GM21528 (cell line): ENCODE data around the gene ALAS1.

Experiments used
- ATAC-seq: cut with Tn5 transposase; IDR thresholded peaks from one replicate; pipeline ENCODE4 v1.9.1; 2021; ENCODE audit warnings: mild to moderate bottlenecking, moderate library complexity; ENCODE audit not compliant: unreplicated experiment, low FRiP score

Gene ALAS1

GRCh38 chr3:52232279-52233107, 34.5 kb downstream of the ALAS1 start:
- ATAC-seq: no peak

- no peak for ATAC-seq
Observed at GRCh38 chr3:52233108-52233591, 35.2 kb downstream of the ALAS1 start.

GRCh38 chr3:52233968-52234367, 36.0 kb downstream of the ALAS1 start:
- no peak for ATAC-seq

- no peak for ATAC-seq
Observed at GRCh38 chr3:52234516-52235447, 36.8 kb downstream of the ALAS1 start.

GRCh38 chr3:52236424-52236886, 38.5 kb downstream of the ALAS1 start:
- ATAC-seq: no peak

- no peak for ATAC-seq
Observed at GRCh38 chr3:52237006-52237656, 39.2 kb downstream of the ALAS1 start.

- ATAC-seq: no peak
Observed at GRCh38 chr3:52237657-52238172, 39.8 kb downstream of the ALAS1 start.

- peak; percentile 12 for ATAC-seq
Observed at GRCh38 chr3:52238193-52238760, 40.3 kb downstream of the ALAS1 start.

- peak; percentile 64 for ATAC-seq
Observed at GRCh38 chr3:52238761-52239701, 41.1 kb downstream of the ALAS1 start, which contains the start of gene TWF2. TSS of gene TWF2 (minus strand) at chr3:52239158. CDS start at chr3:52239016, 142 bp downstream.

GRCh38 chr3:52240059-52240885, 42.3 kb downstream of the ALAS1 start:
- no peak for ATAC-seq

GRCh38 chr3:52240886-52241370, 43.0 kb downstream of the ALAS1 start:
- ATAC-seq: no peak

- ATAC-seq: no peak
Observed at GRCh38 chr3:52242039-52242438, 44.1 kb downstream of the ALAS1 start.

- ATAC-seq: no peak
Observed at GRCh38 chr3:52243791-52244628, 46.0 kb downstream of the ALAS1 start.

- no peak for ATAC-seq
Observed at GRCh38 chr3:52245322-52246263, 47.6 kb downstream of the ALAS1 start, which contains the start of gene PPM1M. TSS of gene PPM1M (plus strand) at chr3:52245759. CDS start at chr3:52245825, 66 bp downstream.

- no peak for ATAC-seq
Observed at GRCh38 chr3:52246264-52246620, 48.3 kb downstream of the ALAS1 start.
